Measurements from ENCODE around the gene IL17F. TPM values are rescaled to one million over a fixed set of nuclear protein-coding genes. Genes with fewer than 3 reads are reported as not detected.

Gene IL17F
- total and polyA plus RNA-seq, 7 donors, result 0.12 TPM; not detected in 6

Other genes with a start within 250 kb of the IL17F start
- under 1 TPM; under 0.01 to 0.66 (median under 0.01) TPM for gene PKHD1, start 156.9 kb downstream of the IL17F start, total RNA-seq
- gene PKHD1, start 156.9 kb downstream of the IL17F start, polyA plus RNA-seq, result under 1 TPM in 1 of 3 donors, not detected in 2; 0.03 TPM
- gene IL17A, start 58.1 kb downstream of the IL17F start, total RNA-seq, result not detected
- gene IL17A, start 58.1 kb downstream of the IL17F start, polyA plus RNA-seq, result under 1 TPM in 1 of 3 donors, not detected in 2; 0.39 TPM
- 10 to 100 TPM; 31.0 to 36.8 (median 32.8) TPM for gene MCM3, start 40.2 kb upstream of the IL17F start, total RNA-seq
- 10 to 100 TPM; 13.2 to 54.7 (median 16.6) TPM for gene MCM3, start 40.2 kb upstream of the IL17F start, polyA plus RNA-seq
- 10 to 100 TPM; 12.2 to 17.4 (median 13.8) TPM for gene PAQR8, start 117.7 kb upstream of the IL17F start, total RNA-seq
- gene PAQR8, start 117.7 kb upstream of the IL17F start, polyA plus RNA-seq, result 10 to 100 TPM; 15.6 to 49.2 (median 16.4) TPM
- 10 to 100 TPM; 15.9 to 38.5 (median 19.1) TPM for gene EFHC1, start 175.8 kb upstream of the IL17F start, total RNA-seq
- 1 to 10 TPM; 1.8 to 6.9 (median 2.4) TPM for gene EFHC1, start 175.8 kb upstream of the IL17F start, polyA plus RNA-seq

All from sigmoid colon (tissue), 7 donors.